EH (cell line): ENCODE data around the gene TLE6.
A peak's percentile ranks its signal among the peaks of the same experiment; 100 is the strongest.
"Not testable (repeated sequence)": the region's sequence is repeated elsewhere in the genome, so short reads cannot be mapped to it uniquely, and the experiment has no call there.

Source experiments
- DNase-seq: peaks from one replicate; pipeline ENCODE4 v3.0.0-alpha.2; 2015; ENCODE audit warnings: low read depth

TLE6 gene

DNA sequence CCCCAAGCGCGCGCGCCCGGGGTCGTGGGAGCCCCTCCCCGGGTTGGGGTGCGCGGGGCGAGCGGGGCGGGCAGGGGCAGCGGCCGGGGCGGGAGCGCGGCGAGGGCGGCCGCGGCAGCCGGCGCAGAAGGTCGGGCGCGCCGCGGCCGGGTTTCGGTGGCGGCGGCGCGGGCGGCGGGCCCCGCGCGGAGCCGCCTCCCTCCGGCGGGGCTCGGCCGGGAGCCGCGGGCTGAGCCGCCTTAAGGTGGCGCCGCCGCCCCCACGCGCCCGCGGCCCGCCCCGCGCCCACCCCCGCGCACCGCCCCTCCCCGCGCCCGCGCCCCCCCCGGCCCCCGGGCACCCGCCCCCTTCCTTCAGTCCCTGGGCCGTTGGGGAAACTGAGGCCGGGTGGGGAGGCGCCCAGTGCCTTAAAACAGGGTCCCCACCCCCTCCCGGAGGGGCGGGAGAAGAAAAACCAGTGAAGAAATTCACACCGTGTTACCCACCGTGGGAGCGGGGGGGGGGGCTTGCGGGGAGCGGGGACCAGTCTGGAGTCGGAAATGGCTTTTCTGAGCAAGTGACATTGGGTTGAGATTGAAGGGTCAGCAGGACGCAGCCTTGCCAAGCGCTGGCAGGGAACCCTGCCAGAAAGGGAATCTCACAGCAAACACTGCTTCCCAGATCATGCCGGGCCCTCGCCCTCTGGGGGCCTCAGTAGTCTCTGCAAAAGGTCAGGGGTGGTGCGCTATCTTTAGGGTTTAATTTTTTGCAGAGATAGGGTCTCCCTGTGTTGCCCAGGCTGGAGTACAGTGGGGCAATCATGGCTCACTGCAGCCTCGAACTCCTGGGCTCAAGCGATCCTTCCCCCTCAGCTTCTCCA is 51.9 kb downstream of the TLE6 start, which contains the start of gene TLE2:
TSS of gene TLE2 (minus strand) at position 216 of the 859 bp plus-strand sequence. CDS start 376 bp downstream, outside the sequence.
- no peak for DNase-seq

DNA sequence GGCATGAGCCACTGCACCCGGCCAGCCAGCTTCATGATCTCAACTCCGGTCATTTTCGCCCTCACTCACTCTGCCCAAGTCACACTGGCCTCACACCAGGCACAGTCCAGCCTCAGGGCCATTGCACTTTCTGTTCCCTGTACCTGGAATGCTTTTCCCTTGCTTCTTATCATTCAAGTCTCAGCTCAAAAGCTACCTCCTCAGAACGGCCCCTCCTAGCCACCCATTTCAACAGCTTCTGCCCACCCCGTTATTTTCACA is 54.2 kb downstream of the TLE6 start:
- no peak for DNase-seq

- DNase-seq, result no peak
These were observed 56.4 kb downstream of the TLE6 start for GRCh38 chr19:3033595-3034405.

GRCh38 chr19:3034406-3034655 is 57.0 kb downstream of the TLE6 start:
- no peak for DNase-seq

GRCh38 chr19:3034656-3035541 is 57.5 kb downstream of the TLE6 start:
- DNase-seq, result peak; percentile 47

- peak; percentile 99 for DNase-seq
These were observed 58.3 kb downstream of the TLE6 start for GRCh38 chr19:3035542-3036118.

- DNase-seq, result peak; percentile 90
These were observed 59.0 kb downstream of the TLE6 start for GRCh38 chr19:3036119-3036976.

GRCh38 chr19:3036977-3037544 is 59.7 kb downstream of the TLE6 start:
- not testable (repeated sequence) for DNase-seq

- DNase-seq, result no peak
These were observed 60.9 kb downstream of the TLE6 start for GRCh38 chr19:3038214-3038613.

DNA sequence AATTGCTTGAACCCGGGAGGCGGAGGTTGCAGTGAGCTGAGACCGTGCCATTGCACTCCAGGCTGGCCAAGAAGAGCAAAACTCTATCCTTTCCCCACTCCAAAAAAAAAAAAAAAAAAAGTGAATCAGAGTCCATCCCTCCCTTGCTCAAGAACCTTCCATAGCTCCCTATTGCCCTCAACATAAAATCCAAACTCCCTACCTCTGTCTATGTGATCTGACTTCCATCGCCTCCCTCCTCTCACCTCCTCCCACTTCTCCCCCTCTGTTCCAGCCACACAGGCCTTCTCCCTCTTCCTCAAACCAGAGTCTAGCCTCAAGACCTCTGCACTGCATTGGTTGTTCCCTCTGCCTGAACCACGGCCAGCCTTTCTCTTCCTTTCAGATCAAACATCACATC is 61.8 kb downstream of the TLE6 start:
- no peak for DNase-seq

- no peak for DNase-seq
These were observed 62.3 kb downstream of the TLE6 start for GRCh38 chr19:3039641-3040077.

- DNase-seq, result no peak
These were observed 64.0 kb downstream of the TLE6 start for GRCh38 chr19:3041327-3041726.

GRCh38 chr19:3041761-3042620 is 64.6 kb downstream of the TLE6 start:
- no peak for DNase-seq

DNA sequence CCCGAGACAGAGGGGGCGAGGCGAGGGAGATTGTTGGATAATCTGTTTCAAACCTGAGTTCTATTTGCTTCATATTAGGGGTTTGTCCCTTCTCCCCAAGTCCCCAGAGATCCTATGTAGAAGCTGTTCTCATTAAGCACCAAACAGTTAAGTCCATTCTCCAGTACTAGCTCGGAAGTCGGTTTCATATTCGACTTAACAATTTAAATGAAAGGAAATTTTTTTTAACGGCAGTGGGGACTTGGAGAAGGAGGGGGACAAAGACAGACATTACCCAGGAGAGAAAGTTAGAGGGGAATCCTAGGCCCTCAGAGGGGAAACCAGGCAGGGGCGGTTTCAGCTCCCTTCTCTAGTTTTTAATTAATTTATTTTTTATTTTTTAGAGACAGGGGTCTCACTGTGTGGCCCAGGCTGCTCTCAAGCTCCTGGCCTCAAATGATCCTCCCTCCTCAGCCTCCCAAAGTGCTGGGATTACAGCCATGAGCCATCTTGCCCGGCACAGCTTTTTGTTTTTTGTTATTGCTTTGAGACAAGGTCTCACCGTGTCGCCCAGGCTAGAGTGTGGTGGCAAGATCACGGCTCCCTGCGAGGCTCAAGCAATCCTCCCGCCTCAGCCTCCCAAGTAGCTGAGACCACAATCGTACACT is 65.4 kb downstream of the TLE6 start:
- no peak for DNase-seq
